Medulla oblongata (tissue), 1 donor: ENCODE results near the gene HAUS3.

Source experiments
- DNase-seq: peaks from one replicate; pipeline ENCODE4 v3.0.0-alpha.2; 2015; ENCODE audit errors: extremely low spot score

Gene HAUS3

DNA sequence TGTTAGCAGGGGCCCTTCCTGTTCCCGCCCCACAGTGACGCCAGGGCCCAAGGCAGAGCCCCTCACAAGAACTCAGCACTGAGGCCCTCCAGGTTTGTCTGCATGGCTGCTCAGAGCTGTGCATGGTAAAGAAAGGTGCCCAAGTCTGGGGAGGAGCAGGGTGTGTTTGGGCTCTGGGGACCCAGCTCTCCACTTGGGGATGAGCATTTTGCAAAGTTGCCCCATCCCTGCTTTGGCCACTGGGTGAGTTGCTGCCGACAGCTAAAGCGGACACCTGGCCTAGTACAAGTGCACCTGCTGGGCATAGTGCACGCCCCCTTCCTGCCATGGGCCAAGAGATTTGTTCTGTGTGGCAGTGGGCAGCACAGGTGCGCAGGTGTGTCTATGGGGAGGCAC lies 22.0 kb upstream of the HAUS3 start:
- DNase-seq: no peak

DNA sequence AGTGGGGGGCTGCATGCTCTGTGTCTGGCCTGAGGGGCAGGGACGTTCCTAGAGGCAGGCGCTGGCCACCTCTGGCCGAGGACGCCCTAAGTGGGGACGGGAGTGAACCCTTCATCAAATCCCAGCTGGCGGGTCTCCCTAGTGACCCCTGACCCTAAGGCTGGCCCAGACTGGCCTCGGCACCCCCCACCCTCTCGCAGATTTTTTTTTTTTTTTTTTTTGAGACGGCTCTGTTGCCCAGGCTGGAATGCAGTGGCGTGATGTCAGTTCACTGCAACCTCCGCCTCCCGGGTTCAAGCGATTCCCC lies 21.0 kb upstream of the HAUS3 start:
- DNase-seq: no peak

GRCh38 chr4:2262145-2262943 lies 20.4 kb upstream of the HAUS3 start:
- DNase-seq: peak; percentile 99

GRCh38 chr4:2261853-2262144 lies 19.9 kb upstream of the HAUS3 start, which contains the start of gene MXD4:
MXD4 (minus strand) TSS chr4:2262109; CDS start chr4:2261980, 129 bp downstream.
- DNase-seq: no peak

- DNase-seq: peak; percentile 43
These were observed 19.4 kb upstream of the HAUS3 start for GRCh38 chr4:2261110-2261852.

GRCh38 chr4:2260344-2261109 lies 18.6 kb upstream of the HAUS3 start:
- no peak for DNase-seq

DNA sequence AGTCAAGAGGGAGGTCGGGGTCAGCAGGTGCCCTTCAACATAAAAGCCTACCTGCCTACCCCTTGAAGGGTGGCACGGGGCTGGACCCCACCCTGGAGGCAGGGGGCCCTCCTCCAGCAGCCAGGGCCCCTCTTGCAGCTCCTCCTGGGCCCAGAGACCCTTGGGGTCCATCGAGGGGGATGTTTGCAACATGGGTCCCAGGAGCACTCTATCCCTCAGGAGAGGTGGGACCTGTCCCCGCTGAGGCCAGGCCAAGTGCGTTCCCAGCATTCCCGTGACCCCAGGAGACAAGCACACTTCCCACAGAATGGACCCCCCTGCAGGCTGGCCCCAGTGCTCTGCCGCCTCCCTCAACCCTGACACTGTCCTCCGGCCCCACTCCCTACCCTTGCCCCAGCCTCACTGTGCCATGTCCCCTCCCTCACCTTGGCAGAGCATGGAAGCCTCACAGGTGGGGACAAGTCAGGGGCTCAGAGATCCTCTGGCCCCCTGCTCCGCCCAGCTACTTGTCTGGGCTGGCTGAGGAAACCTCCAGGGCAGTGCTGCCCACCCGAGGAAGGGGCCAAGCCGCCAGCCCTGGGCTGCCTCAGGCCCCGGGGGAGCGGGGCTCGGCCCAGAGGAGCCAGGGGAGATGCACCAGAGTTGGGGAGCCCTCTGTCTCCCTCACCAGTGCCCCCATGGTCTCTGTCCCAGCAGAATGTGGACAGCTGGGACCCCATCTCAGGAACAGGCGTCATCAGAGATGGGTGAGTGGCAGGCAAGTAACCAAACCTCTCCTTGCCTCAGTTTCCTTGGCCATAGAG lies 17.8 kb upstream of the HAUS3 start:
- no peak for DNase-seq

GRCh38 chr4:2259036-2259540 lies 17.2 kb upstream of the HAUS3 start:
- DNase-seq: no peak

DNA sequence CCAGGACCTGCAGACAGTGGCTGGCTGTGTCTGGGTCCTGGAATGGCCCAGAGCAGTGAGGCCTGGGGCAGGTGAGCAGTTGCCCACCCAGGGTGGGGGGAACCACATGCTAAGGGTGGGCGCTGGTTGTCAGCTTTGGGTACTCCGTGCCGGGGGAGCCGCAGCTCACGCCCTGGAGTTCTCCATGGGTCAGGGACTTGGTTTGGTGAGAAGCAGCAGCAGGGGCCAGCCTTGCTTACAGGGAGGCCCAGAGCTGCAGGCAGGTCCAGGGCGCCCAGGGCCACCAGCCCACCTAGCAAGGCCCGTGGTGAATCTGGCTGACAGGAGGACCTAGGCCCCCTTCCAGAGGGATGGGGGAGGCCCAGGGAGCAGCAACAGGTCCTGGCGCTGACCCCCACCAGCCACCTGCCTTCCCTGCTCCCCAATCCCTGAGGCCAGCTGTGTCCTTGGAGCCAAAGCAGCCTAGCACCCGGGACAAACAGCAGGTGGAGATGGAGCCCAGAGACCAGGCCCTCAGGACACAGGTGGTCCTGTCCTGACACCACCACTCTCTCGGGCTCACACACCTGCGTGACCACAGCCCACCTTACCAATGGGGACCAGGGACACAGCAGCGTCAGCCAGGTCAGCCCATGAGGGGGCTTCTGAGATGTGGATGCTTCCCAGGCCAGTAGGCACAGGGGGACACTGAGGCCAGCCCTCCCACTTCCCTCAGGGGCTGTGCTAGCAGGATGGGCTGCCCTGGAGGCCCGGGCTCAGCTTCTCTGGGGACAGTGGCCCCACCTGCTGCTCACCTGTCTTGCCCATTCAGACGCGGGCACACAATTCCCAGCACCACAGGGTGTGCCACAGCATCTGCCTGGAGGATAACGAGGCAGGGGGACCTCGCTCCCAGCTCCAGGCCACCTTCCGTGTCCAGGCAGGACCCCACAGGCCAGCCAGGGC lies 16.4 kb upstream of the HAUS3 start:
- no peak for DNase-seq

GRCh38 chr4:2257361-2258081 lies 15.6 kb upstream of the HAUS3 start:
- DNase-seq: peak; percentile 32

- DNase-seq: no peak
These were observed 14.9 kb upstream of the HAUS3 start for GRCh38 chr4:2256781-2257191.

- DNase-seq: no peak
These were observed 14.3 kb upstream of the HAUS3 start for GRCh38 chr4:2256156-2256731.

DNA sequence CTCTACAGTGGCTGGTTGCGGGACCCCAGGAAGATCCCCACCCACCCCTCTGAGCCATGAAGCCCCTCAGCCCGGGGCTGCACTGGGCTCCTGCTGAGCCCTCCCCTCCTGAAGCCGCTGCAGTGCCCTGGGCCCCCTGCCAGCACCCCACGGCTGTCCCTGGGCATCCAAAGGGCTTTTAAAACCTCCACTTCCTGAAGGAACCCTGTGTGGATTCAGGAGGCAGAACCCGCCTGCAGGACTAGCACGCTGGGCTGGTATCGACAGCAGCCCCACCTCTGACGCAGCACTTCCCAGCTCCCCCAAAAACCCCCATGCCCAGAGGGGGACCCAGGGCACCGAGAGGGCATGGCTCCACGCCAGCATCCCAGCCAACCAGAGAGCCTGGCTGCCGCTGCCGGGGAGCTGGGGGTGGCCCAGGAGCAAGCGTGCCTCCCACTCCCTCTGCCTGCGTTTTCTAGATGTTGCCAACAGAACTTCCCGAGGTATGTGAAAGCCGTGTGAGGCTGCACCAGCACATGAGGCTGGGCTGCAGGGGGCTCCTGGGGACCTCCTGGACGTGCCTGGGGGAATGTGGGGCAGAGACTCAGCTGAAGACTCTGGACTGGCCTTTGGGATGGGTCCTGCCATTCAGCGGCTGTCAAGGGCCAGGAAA lies 13.7 kb upstream of the HAUS3 start:
- DNase-seq: no peak

DNA sequence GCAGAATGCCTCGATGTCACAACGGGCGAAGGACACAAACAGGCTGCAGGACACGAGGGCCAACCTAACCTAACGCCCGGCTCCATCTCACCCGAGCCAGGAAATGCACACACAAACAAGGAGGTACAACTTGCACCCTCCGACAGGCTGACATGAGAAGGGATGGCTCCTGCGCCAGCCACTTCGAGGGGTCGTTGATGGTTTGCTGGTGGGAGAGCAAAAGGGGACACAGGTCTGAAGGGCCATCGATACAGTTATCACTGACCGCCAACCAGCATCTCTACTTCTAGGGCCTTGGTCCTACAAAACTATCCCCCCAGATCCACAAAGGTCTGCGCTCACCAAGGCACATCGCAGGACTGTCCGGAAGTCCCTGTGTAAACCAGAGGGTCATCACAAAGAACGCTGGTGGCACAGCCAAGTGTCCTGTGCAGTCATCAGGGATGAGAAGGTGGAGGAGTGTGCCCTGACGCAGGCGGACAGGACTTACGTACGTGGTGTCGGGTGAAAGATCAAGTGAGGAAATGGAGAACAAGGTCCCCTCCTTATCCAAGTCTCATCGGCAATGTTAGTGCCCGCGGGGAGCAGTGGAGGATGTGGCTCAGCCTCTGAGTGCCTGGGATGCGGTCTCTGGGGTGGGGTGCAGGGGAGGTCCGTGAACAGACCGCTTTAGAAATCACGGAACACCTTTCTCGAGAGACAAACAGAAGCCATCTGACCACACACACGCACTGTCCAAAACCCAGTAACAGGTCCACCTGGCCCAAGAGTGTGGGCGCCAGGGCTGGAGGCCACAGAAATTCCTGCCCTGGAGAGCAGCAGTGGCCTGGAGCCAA lies 13.0 kb upstream of the HAUS3 start:
- DNase-seq: no peak

- DNase-seq: no peak
These were observed 11.5 kb upstream of the HAUS3 start for GRCh38 chr4:2253160-2254084.

DNA sequence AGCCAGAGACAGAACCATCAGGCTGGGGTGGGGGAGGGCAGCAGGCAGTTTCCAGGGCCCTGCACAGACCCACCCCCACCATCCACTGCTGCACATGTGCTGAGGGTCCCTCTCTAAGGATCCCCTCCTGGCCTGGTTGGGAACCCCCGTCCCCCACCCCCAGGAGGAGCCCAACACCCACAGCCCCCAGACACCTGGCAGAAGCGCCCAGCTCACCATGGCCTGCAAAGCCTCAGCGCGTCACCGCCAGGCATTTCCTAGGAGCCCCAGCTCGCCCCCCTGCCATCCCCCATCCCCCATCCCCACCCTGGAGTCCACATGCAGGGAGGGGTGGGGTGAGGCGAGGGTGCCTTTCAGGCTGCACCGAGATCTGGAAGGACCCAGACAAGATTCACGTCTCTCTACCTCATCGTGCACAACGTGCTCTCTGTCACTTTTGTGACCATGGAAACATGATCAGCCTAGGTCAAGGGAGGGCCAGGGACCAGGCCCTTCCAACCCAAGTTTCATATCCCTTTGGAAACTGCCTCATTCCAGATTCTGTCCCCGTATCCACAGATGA lies 10.7 kb upstream of the HAUS3 start:
- no peak for DNase-seq
